NCI-H2196 treated with DMSO at 0.1 percent for 48 hours (cell line): Measurements from ENCODE around the gene LYL1.

ENCODE experiments used
- DNase-seq: peaks from one replicate; lab custom pipeline; 2025; ENCODE audit not compliant: unreplicated experiment; lab: John Stamatoyannopoulos, UW

Gene LYL1

DNA sequence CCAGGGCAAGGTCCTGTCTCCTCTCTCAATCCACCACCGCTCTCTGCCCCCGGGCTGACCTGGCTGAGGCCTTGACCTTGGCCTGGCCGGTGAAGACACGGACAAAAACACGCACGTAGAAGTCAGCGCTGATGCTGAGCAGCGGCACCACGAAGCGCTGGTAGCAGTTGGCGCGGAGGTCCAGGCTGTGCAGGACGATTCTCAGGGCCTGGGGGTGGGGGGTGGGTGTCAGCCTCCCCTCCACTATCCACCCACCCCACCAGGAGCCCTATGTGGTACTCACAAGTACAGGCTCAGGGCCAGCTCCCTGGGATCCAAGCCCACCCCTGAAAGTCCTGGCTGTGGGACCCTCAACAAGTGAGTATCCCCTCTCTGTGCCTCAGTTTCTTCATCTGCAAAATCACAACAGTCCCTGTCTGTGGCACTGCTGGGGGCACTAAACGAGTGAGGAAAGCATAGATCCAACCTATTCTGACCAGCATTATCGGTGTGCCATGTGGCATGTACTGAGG lies 7.5 kb upstream of the LYL1 start:
- no peak for DNase-seq

DNA sequence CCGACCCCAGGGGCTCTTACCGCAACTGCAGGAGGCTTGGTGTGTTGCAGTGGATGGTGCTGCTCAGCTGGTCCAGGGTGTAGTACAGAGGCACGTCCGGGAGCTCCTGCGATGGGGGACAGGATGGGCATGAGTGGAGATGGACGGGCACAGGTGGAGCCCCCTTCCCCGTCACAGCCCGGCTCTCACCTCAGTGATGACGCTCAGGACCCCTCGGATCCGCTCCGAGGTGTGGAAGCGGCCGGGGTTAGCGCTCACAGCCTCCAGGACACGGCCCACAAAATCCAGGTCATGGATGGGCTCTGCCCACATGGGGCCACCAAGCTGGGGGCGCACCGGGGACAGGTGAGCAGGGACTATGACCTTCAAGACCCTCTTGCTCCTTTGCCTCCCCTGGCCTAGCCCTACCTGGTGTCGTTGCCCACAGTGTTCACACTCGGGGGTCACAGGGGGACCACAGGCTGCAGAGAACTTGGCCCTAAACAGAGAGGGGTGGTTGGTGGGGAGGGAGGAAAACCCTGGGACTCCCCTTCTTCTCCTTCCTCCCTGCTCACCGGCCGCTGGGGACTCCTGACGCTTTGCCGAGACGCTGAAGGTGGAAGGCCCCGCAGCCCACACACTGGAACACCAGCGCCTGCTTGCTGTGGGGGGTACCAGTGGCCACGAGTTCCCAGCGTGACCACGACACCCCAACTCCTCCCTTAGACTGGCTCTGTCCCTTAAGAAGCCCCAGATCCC lies 6.9 kb upstream of the LYL1 start:
- no peak for DNase-seq

DNA sequence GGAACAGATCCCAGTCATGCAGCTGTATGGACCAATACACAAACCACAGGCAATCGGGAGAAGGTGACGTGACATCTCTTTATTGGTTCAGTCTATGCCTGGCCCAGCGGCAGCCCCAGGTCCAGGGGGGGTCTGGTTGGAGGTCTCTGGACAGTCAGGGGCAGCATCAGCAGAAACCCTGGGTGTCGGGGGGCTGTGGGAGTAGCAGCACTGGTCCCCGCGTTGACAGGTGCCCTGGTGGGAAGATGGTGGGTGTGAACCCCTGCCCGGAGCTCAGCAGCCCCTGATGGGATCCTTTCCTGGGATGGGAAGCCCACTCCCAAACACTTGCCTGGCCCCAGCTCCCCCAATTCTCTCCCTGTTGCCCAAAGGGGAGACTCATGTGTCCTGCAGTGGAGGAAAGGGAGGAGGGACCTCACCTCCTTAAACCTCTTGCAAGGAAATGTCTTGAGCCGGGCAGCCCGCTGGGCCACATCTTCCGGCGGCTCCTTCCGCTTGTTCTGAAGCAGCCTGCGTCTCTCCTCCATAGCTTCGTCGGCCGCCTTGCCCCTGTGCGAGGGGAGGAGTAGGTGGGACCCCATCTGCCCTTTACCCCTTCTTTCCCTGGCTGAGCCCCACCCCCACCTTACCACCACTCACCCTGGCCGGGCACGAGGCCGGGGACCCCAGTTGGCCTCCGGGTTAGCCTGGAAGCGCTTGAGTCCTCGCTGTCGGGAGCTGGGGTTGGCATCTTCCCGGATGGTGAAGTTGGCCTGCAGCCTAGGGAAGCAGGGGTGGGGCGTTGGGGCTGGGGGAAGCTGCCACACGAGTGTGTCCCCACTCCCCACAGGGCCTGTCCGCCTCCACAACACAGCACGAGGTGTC lies 2.4 kb upstream of the LYL1 start:
- DNase-seq = no peak

DNA sequence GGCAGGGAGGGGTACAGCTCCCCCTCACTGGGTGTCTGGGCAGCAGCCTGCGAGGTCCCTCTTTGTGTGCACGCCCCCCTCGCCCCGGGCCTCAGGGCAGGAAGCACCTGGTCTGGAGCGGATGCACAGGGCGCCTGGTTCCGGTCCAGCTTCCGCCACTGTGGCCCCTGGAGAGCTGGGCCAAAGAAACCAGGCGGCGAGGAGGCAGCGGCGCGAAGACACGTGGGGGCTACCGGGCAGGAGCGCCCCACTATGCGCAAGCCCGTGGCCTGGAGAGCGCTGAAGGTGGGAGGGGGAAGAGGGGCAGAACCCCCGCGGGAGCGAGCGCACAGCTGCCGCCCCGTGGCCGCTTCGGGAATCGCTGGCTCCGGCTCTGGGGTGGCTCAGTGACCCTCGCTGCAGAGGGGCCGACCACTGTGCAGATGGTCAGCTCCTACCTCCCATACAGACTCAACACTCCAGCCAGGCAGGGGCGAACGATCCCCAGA lies 1.7 kb upstream of the LYL1 start:
- DNase-seq = no peak

DNA sequence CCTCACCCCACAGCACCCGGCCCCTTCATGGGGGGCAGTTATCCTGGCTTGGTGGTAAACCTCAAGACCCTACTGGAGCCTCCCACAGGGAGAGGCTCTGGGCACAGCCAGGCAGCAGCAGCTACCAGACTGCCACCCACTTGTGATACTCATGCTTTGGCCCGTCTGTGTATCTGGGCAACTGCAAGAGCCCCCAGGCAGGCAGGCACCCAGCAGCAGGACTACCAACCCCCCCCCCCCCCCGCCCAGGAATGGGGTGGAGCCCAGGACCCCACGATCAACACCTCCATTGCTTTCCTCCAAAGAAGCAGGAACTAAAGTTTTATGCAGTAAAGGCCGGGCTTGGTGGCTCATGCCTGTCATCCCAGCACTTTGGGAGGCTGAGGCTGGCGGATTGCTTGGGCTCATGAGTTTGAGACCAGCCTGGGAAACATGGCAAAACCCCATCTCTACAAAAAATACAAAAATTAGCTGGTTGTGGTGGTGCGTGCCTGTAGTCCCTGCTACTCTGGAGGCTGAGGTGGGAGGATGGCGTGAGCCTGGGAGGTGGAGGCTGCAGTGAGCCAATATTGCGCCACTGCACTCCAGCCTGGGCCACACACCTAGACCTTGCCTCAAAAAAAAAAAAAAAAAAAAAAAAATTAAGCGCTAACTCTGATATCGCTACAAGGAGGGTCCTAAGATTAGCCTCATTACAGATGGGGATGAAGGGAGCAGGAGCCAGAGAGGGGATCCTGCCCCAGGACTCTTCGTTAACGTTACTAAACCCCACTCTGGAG lies 1.1 kb upstream of the LYL1 start:
- no peak for DNase-seq

DNA sequence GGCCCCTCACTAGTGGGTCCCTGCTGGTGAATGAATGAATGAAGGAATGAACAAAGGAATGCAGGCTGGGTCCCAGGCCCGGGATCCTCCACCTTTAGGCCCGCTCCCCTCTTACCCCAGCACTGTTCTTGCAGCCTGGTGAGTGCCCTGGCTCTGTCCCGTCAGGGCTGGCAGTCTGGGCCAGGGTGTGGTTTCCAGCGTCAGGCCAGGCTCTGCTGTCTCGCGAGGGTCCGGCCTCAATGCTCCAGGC lies 317 bp downstream of the LYL1 start:
- no peak for DNase-seq

DNA sequence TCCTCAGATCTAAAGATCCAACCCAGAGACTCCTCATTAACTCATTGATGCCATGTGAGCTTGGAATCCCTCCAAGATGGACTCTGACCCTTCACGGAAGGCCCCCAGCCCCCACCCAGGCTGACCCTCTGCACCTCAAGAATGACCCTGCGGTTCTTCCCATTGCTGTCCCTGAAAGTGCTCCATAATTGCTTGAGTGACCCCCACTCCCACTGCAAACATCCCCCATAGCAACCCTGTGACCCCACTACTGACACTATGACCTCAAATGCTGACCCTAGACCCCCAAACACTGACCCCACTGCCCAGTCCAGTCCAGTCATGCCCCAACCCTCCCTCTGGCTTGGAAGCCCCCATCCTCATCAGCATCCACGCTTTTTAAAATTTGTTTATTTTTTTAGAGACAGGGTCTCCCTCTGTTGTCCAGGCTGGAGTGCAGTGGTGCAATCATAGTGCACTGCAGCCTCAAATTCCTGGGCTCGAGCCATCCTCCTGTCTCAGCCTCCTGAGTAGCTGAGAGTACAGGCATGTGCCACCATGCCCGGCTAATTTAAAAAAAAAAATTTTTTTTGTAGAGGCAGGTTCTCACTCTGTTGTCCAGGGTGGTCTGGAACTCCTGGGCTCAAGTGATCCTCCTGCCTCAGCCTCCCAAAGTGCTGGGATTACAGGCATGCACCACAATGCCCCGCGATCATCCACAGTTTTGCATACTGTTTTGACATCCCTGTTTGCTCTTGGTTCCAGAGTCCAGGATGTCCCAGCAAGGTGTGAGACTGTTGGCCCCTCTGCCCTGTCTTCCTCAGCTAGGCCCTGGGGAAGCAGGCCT lies 855 bp downstream of the LYL1 start:
- DNase-seq = no peak

DNA sequence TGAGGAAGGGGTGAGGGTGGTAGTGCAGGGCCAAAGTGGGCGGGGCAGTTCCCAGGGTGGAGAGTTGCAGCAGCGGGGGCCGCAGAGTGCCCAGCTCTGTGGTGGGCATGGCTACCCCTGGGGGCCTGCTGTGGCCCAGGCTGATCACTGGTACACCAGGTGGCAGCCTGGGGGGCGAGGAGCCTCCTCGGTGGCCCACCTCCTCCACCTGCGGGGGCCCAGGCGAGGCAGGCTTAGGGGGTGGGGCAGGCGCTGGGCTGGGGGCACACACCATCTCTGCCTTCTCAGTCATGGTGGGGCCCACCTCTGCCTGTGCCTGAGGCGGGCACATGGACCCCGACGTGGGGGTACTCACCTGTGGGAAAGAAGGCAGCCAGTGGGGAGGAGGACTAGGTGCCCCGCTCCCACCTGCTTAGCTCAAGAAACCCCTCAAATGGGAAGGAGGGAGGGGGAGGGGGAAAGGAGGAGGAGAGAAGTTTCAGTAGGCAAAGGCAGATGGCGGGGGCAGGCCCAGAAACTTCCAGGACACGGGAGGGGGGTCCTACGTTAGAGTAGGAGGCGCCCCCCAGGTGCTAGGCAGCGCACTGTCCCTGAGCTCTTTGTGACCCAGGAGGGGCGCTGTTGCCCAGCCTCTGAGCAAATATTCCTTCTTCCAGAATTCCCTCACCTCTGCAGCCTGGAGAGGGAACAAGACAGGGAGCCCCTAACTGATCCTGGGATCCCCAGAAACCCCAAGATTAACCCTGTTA lies 1.6 kb downstream of the LYL1 start:
- no peak for DNase-seq

DNA sequence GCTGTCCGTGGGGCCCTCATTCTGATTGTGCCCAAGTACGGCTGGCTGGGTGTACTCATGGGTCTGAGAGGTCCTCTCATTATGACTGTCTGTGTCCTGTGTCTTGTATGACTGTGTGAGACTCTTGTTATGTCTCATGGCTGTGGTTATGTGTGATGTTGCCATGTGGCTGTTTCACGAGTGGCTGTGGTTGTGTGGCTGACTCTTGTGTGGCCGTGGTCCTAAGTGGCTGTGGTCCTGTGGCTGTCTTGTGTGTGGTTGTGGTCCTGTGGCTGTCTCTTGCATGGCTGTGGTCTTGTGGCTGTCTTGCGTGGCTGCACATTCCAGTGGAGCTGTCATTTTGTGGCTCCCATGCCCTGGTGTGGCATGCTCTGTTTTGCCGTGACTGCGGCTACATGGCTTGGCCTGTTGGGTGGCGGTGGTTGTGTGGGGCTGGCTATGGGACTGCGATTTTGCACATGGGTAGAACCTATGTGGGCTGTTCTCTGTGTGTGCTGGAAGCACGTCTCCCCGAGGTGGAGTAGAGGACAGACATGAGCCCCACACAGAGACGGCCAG lies 2.5 kb downstream of the LYL1 start:
- DNase-seq = no peak

DNA sequence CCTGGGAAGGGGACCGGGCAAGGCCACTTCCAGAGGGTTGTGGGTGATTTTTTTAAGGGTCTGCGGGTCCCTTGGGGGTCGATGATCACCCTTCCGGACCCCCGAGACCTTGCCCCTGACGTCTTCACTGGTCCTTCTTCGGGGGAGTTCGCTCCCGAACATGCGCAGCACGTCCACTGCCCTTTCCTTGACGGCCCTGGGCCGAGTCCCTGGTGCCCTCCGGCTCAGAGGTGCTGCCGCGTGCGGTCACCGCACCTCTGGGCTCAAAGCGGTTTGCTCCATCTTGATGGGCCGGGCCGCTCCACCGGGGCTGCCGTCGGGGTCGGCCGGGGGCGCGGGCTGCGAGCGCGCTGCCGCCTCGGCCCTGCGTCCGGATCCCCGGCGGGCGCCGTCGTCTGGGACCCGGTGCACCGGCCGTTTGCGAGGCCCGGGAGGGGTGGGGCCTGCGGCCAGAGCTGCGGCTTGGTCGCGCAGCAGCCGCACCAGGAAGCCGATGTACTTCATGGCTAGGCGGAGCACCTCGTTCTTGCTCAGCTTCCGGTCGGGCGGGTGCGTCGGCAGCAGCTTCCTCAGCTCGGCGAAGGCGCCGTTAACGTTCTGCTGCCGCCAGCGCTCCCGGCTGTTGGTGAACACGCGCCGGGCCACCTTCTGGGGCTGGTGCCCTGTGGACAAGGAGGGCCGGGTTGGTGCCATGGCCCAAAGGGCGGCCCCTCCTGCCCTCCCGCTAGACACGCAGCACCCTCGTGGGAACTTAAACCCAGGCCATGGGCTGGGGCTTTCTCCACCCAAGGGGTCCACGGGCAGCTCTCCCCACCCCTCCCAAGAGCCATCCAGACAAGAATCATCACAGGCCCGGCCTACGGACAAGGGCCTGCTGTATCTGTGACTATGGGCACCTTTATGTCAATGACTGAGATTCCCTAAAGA lies 3.3 kb downstream of the LYL1 start:
- DNase-seq = peak; percentile 22

DNA sequence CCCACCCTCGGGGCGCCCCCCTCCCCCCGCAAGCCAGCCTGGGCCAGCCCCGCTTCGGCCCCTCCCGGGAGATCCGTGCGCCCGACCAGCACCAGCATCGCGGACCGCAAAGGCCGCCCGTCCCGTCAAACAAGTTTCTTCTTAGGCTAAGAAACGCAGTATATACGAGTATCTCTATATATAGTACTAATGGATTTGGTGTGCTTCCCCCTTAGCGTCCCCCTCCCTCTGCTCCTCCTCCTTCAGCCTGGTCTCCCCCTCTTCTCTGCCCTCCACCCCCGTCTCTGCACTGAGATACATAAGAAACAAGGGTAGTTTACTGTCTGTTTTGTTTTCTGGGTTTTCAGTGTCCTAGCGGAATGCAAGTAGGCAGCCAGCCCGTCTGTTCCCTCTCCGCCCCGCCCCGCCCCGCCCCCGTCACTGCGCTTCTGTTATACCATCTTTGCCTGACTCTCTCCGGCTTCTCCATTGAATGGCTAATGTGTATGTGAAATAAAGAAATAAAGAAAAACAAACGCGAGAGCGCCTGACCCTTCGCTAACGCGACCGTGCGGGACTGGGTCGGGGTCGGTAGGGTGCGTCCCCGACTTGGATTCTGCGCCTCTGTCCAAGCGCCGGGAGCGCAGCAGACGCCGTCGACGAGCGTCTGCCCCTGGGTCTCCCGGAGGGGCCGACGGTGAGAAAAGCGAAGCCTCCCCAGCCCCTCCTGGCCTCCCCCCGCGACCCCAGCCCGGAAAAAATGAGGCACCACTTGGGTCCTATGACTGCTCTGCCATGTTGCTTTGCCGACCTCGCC lies 4.2 kb downstream of the LYL1 start:
- DNase-seq = no peak

DNA sequence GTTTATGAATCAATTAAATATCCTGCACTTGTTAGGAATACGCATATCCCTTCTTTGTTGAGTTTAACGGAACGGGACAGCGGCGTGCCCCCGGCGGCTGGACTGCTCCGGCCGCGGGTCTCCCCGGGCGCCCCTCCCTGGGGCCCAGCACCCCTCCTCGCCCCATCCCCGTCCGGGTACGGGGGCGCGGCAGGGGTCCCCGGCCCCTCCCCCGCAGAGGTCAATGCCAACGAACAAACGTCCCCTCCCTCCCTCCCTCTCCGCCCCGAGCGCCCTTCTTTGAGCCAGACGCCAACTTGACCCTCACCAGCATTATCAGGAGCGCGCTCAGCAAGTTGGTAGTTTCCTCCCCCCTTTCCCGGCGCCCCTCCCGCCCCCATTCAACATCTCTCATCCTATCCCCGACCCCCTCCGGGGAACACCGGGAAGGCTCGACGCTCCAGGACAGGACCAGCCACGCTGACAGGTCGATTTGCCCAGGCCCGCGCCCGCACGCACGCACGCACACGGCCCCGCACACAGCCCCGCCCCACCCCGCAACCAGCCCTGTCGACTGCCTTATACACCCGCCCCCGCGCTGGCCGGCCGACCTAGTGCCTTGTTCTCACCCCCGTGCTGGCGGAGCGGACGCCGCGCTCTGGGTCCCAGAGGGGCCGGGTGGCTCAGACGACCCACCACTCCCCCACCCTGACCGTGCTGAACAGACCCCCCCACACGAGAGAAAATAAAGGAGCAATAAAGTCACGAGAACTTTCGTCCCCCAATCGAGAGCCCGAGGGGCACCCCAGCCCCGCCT lies 5.0 kb downstream of the LYL1 start:
- no peak for DNase-seq

DNA sequence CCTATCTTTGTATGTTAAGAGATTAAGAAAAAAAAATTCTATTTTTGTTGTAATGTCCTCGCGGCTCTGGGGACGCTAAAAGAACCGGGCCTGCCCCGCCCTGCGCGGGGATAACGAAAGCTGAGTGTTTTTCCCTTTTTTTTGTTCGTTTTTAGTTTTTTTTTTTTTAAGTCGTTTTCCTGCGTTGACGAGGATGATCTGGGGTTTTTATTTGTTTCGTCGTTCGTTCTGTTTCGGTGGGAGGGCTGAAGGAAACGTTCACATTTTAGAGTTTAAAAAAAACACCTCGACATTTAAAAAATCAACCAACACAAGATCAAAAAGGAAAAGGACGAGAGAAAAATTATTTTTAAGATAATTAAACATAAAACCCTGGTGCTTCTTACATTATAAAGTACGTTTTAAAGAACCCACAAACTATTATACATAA lies 5.6 kb downstream of the LYL1 start:
- no peak for DNase-seq

DNA sequence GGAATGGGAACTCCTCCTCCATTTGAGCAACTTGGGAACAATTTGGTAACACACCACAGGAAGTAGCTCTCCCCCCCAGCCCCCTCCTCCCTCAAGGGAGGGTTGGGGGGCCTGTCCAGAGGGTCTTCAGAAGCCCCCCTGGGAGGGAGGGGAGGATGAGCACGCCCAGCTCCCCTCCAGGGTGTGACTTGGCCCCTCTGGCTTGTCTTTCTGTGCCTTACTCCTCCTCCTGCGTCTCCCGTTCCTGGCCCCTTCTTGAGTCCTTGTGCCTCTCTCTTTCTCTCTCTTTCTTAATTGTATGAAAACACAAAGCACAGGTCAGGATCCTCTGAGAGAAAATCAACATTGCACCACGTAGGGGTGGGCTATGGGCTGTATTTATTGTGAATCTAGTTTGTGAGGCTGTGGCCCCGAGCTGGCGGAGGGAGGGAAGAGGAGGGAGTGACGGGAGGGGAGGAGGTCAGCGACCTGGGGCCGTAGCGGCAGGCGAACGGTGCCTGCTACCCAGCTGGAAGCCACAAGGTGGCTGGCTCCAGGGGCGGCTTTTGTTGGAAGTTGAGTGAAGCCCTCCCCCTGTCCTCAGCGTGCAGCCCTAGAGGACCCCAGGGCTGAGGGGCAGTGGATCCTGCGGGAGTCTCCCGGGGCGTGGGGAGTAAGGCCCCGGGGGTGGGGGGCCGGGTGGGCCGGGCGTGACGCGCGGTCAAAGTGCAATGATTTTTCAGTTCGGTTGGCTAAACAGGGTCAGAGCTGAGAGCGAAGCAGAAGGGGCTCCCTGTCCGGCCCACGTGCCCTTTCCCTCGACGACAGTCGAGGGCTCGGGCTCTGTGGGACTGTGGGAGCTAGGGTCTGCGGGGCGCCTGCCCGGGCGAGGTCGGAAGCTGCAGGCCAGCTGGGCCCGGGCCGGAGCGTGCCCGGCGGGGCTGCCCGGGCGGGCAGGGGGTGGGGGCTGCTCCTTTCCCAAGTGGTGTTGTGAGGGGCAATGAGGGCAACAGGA lies 6.4 kb downstream of the LYL1 start:
- no peak for DNase-seq

DNA sequence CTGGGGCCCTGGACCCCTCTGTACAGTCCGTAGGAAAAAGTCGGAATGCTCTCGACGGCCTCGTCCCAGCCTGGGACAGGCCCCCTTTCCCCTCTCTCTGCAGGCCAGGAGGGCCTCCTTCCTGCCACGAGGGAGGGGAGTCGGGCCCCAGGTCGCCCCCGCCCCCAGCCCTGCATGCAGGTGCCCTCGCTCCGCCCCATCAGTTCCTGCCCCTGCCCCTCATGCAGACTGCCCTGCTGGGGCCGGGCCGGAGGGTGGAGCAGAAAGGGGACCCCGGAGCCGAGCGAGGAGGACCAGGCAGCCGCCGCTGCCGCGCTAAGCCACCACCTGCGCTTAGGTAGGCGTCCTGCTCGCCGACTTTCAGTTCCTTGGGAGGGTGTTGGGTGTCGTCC lies 7.3 kb downstream of the LYL1 start:
- DNase-seq = no peak
